Keratinocyte (primary cell): ENCODE results near the gene PKLR.

Source experiments
- EZH2 ChIP-seq: IDR thresholded peaks from one replicate; pipeline ENCODE4 v1.6.1; 2012; ENCODE audit warnings: inconsistent platforms, mild to moderate bottlenecking, low read length, moderate library complexity
- TF ChIP-seq, protein P1 (sequence below), 3 experiments: IDR thresholded peaks in 1 of 3; conservative IDR thresholded peaks in 1 of 3; optimal IDR thresholded peaks in 1 of 3; 2 replicates in 2 of 3; 3 replicates in 1 of 3; pipeline versions ENCODE3 to v1.5.1; 2011; ENCODE audit warnings: low read length in 3 of 3, mild to moderate bottlenecking in 3 of 3, moderate library complexity in 2 of 3, control low read depth in 1 of 3, inconsistent platforms in 1 of 3; ENCODE audit not compliant: insufficient read depth in 2 of 3; ENCODE audit errors: extremely low read depth in 1 of 3

GRCh38 chr1:155284476-155284875, 16.8 kb downstream of the PKLR start:
- TF ChIP-seq, protein P1, sequence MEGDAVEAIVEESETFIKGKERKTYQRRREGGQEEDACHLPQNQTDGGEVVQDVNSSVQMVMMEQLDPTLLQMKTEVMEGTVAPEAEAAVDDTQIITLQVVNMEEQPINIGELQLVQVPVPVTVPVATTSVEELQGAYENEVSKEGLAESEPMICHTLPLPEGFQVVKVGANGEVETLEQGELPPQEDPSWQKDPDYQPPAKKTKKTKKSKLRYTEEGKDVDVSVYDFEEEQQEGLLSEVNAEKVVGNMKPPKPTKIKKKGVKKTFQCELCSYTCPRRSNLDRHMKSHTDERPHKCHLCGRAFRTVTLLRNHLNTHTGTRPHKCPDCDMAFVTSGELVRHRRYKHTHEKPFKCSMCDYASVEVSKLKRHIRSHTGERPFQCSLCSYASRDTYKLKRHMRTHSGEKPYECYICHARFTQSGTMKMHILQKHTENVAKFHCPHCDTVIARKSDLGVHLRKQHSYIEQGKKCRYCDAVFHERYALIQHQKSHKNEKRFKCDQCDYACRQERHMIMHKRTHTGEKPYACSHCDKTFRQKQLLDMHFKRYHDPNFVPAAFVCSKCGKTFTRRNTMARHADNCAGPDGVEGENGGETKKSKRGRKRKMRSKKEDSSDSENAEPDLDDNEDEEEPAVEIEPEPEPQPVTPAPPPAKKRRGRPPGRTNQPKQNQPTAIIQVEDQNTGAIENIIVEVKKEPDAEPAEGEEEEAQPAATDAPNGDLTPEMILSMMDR (optimal IDR thresholded peaks at IDR 0.05 in 1 of 3, IDR thresholded peaks at IDR 0.05 in 1 of 3, conservative IDR thresholded peaks at IDR 0.05 in 1 of 3; ENCODE audit: extremely low read depth in 1 of 3, insufficient read depth in 2 of 3, low read length in 3 of 3) = no peak
- no peak for TF ChIP-seq EZH2
